ENCODE measurements around the gene TRUB2.

DNA sequence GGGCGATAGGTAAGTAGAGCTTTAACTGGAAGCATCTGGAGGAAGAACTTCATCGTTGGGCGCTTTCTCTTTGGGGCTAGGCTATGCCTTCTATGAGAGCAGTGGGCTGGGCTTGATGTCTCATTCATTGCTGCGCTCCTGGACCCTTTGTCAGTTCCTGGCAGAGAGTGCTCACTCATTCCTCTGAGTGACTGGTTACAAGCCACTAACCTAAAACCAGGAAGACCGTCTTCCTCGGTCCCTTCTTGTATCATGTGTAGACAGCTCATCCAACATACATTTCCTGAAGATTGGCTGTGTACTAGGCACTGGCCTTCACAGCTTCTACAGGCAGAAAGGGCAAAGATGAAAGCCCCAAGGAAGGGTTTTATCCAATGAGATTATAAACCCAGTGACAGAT is 39.7 kb downstream of the TRUB2 start:
- TF ChIP-seq, protein P1, sequence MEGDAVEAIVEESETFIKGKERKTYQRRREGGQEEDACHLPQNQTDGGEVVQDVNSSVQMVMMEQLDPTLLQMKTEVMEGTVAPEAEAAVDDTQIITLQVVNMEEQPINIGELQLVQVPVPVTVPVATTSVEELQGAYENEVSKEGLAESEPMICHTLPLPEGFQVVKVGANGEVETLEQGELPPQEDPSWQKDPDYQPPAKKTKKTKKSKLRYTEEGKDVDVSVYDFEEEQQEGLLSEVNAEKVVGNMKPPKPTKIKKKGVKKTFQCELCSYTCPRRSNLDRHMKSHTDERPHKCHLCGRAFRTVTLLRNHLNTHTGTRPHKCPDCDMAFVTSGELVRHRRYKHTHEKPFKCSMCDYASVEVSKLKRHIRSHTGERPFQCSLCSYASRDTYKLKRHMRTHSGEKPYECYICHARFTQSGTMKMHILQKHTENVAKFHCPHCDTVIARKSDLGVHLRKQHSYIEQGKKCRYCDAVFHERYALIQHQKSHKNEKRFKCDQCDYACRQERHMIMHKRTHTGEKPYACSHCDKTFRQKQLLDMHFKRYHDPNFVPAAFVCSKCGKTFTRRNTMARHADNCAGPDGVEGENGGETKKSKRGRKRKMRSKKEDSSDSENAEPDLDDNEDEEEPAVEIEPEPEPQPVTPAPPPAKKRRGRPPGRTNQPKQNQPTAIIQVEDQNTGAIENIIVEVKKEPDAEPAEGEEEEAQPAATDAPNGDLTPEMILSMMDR (IDR thresholded peaks at IDR 0.05) = no peak
- TF ChIP-seq POLR2AphosphoS5 (IDR thresholded peaks at IDR 0.05; ENCODE audit: low read depth, low read length) (no peak), TCF7L2 (IDR thresholded peaks at IDR 0.05; ENCODE audit: low read depth, low read length) (no peak), SIN3A (IDR thresholded peaks at IDR 0.05; ENCODE audit: borderline replicate concordance, insufficient read depth, low read depth, low read length) (no peak)
- TF ChIP-seq, protein P2, sequence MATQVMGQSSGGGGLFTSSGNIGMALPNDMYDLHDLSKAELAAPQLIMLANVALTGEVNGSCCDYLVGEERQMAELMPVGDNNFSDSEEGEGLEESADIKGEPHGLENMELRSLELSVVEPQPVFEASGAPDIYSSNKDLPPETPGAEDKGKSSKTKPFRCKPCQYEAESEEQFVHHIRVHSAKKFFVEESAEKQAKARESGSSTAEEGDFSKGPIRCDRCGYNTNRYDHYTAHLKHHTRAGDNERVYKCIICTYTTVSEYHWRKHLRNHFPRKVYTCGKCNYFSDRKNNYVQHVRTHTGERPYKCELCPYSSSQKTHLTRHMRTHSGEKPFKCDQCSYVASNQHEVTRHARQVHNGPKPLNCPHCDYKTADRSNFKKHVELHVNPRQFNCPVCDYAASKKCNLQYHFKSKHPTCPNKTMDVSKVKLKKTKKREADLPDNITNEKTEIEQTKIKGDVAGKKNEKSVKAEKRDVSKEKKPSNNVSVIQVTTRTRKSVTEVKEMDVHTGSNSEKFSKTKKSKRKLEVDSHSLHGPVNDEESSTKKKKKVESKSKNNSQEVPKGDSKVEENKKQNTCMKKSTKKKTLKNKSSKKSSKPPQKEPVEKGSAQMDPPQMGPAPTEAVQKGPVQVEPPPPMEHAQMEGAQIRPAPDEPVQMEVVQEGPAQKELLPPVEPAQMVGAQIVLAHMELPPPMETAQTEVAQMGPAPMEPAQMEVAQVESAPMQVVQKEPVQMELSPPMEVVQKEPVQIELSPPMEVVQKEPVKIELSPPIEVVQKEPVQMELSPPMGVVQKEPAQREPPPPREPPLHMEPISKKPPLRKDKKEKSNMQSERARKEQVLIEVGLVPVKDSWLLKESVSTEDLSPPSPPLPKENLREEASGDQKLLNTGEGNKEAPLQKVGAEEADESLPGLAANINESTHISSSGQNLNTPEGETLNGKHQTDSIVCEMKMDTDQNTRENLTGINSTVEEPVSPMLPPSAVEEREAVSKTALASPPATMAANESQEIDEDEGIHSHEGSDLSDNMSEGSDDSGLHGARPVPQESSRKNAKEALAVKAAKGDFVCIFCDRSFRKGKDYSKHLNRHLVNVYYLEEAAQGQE (IDR thresholded peaks at IDR 0.05; ENCODE audit: insufficient read depth in 1 of 2, low read depth in 2 of 2, low read length in 1 of 2) = no peak

Measured in Panc1 (cell line).